Activated CD4-positive, alpha-beta T cell treated with anti-CD3 and anti-CD28 coated beads, Interleukin-10, Interleukin-2, amounts not matched to agents 100 ng/mL and 50 ng/mL, durations not matched to agents 16 hours and 8 hours (primary cell): ENCODE results near the gene DPM3.
"Not testable (repeated sequence)": the region's sequence is repeated elsewhere in the genome, so short reads cannot be mapped to it uniquely, and the experiment has no call there.

Experiments used
- DNase-seq: peaks from one replicate; pipeline ENCODE4 v3.0.0-alpha.2; 2020

The DPM3 gene

DNA sequence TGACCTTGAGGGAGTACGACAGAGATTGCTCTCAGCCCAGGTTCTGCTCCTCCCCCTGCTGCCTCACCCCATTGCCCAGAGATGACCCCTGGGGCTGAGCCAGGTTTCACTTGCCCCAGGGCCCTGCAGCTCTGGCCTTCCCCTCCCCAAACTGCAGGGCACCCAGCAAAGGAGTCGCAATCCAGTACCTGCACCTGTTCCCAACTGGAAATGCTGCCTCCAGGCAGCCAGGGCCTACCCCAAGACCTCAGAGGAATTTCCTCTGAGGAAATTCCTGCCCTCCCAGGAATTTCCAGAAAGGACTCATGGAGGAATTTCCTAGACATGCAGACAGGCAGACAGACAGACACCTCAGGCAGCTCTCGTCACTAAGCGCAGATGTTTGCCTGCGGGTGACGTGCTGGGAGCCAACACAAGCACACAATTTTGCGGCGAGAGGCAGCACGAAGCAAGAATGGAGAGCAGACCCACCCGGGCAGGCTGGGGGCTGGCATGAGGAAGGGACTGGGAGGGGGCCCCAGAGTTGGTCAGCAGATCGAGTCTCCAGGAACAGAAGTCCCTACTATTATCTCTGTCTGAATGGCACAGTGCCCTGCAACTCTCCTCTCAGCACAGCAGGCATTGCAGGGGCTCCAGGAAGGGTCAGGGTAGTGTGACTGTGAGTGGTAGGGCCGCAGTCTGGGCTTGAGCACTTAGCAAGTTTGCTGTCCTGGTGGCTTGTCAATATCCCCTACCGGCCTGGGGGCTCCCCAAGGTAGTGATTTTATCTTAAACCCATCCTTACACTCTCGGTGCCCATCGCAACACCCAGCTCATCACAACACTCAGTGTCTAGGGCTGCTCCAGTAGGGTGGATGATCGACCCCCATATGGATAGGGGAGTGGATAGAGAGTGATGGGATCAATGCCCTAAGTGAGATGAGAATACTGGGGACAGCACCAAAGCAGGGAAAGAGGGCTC is 15.5 kb downstream of the DPM3 start:
- no peak for DNase-seq

DNA sequence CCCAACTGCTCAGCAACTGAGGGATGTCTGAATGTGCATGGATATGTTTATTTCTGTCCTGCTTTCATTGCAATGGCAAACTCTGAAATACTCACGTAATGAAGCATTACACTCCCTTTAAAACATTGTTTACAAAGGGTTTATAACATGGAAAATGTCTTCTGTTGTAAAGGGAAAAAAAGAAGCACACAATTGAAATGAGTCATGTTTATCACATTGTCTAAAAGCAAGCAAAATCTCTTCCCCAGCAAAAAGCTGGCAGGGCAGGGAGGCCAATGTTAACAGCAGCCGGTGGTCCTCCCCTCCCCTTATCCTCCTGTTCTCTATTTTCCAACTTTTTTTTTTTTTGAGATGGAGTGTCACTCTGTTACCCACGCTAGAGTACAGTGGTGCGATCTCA is 16.5 kb downstream of the DPM3 start:
- DNase-seq = no peak

DNA sequence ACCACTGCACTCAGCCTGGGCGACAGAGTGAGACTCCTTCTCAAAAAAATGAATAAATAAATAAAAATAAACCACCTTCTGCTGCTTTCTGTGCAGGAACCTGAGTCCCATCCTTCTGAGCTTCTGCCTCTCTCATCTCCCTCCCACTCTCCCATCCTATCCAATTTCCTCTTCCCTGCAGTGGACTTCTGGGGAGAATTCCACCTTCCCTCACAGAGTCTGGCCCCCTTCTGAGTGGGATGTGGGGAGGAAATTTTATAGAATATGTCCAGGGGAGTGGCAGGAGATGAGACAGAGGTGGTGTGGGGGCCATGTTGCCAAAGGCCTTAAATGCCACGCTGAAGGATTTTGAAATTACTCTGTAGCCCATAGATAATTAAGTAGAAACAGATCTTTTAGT is 18.0 kb downstream of the DPM3 start:
- DNase-seq = no peak

DNA sequence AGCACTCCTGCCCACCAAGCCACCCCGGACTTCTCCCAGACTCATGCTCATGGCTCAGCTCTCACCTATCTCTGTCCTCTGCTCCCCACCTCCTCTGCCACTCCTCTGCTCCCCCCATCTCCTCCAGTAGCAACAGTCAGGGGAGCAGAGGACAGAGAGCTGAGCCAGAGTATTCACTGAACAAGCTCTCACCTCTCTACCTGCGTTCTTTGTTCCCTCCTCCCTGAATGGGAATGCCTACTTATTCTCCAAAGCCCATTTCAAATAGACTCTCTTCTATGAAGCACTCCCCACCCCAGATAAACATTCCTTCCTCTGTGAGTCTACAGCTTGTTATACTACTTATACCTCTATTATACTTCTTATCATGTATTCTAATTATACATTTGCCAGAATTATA is 19.1 kb downstream of the DPM3 start:
- DNase-seq = no peak

DNA sequence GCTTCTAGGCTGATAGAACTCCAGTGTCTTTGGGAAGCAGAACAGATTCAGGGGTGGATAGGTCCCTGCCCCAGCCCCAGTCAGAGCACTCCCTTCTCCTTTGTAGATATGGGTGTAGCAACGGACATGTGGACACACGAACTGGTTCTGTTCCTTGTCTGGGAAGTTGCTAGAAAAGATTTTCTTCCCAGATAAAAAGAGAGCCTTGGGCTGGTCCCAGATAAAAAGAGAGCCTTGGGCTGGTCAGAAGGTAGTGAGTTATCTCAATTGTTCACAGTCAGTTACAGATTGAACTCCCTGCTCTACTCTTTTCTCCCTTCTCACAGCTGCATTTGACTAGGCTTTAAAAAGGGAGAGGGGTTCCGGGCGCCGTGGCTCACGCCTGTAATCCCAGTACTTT is 20.1 kb downstream of the DPM3 start:
- DNase-seq = no peak

DNA sequence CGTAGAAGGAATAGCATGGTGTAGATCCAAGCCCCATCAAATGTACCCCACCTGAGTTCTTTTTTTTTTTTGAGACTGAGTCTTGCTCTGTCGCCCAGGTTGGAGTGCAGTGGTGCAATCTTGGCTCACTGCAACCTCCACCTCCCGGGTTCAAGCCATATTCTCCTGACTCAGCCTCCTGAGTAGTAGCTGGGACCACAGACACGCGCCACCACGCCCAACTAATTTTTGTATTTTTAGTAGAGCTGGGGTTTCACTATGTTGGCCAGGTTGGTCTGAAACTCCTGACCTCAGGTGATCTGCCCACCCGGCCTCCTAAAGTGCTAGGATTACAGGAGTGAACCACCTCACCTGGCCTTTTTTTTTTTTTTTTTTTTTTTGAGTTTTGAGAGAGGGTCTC is 22.2 kb downstream of the DPM3 start:
- not testable (repeated sequence) for DNase-seq

DNA sequence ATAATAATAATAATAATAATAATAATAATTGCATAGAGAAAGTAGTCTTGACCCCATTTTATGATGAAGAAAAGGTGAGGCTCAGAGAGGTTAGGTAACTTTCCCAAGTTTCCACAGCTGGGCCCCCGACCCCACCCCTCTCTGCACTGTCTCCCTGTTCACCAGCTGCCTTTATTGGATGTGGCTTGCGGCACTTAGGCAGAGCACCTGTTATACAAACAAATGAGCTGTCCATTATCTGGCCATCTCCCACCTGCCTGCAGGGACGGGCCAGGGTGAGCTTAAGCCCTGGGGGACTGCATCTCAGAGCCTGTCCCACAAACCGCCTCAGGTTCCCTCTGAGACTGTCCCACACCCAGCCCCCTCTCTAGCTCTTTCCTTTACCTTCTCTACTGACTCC is 22.7 kb downstream of the DPM3 start:
- no peak for DNase-seq

DNA sequence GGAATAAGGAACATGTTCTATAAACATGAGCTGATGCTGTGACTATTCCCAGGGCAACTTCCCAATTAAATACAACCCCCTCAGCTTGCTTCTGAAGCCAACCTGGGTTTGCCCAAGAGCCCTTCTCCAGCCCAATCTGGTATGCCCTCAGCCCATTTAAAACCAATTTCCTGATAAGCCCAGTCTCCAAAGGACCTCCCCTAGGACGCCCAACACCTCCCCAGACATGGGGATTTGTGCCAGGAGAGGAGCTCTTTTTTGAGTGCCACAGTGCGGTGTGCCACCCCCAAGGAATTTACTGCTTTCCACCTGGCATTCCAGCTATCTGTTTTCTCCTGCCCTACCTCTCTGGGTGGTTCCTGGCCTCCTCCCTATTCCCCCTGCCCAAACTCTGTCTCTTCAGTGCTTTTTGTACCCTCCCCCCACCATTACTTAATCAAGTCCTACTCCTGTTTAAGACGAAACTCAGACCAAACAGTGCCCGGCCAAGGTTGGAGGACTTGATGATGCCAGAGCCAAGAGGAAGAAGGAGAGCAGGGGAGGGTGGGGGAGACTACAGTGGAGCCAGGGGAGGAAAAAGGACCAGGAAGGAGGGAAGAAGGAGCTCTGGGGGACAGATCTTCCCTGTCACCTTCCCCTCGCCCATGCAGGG is 24.1 kb downstream of the DPM3 start:
- DNase-seq = no peak

DNA sequence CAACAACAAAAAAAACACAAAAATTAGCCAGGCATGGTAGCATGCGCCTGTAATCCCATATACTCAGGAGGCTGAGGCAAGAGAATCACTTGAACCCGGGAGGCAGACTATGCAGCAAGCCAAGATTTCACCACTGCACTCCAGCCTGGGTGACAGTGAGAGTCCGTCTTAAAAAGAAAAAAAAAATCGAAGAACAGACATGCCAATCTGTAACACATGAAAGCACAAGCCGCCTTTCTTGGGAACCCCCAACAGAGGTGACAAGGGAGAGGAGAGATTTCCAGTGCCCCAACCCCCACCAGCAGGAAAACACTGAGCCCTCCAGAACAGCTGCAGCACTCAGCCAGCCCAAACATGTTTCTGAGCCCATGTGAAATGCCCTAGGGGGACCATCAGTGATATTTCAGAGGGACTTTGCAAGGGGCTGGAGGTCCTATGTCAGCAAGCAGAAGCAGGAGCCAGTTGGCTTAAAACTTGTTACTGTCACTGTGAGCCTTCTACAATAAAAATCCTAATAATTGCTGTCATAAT is 26.8 kb downstream of the DPM3 start:
- DNase-seq = no peak

DNA sequence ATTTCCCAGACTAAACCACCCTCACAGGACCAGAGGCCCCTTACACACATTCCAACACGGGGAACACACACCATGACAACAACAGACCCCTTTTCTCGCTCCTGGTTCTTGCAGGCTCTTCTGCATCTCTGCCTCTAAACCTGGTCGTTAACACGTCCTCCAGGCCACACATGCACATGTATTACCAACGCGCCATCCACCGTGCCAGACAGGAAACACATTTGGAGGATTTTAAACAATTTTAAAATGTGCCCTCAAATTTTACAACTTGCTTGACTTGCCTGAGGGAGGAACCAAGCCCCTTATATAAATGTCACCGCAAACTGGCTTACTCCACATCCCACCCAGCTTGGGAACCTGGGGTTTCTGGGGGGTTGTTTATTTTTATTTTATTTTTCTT is 29.5 kb downstream of the DPM3 start:
- DNase-seq = no peak

DNA sequence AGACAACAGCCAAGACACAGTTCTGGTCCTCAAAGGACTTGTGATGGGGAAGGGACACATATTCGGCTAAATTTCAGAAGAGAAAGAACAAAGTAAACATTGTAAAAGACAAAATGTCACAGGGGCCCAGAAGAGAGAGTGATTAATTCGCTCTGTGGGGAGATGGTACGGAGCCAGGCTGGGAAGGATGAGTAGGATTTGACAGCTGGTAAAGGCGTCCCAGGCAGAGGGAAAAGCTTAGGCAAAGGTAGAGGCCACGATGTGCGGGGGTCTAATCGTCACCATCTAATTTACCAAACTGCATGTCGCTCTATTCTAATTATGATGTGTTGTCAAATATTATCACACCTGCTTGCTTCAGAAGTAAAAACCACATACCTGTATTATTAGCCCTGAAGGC is 29.9 kb downstream of the DPM3 start:
- no peak for DNase-seq

DNA sequence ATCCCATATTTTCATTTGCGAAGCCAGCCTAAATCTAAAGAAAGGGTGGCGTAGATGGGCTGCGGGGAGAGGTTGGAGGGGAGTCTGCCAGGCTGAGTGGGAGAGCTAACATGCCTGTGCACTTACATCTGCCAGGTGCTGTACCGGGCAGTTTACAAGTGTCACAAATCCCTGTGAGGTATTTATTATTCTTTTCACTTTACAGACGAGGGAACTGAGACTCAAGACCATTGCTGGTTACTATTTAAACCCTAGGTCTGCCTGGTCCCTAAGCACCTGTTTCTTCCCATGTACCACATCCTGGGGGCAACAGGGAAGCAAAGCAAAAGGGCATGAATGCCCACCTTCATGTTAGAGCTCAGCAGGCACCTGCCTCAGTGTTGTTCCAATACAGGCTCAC is 32.0 kb downstream of the DPM3 start:
- no peak for DNase-seq

DNA sequence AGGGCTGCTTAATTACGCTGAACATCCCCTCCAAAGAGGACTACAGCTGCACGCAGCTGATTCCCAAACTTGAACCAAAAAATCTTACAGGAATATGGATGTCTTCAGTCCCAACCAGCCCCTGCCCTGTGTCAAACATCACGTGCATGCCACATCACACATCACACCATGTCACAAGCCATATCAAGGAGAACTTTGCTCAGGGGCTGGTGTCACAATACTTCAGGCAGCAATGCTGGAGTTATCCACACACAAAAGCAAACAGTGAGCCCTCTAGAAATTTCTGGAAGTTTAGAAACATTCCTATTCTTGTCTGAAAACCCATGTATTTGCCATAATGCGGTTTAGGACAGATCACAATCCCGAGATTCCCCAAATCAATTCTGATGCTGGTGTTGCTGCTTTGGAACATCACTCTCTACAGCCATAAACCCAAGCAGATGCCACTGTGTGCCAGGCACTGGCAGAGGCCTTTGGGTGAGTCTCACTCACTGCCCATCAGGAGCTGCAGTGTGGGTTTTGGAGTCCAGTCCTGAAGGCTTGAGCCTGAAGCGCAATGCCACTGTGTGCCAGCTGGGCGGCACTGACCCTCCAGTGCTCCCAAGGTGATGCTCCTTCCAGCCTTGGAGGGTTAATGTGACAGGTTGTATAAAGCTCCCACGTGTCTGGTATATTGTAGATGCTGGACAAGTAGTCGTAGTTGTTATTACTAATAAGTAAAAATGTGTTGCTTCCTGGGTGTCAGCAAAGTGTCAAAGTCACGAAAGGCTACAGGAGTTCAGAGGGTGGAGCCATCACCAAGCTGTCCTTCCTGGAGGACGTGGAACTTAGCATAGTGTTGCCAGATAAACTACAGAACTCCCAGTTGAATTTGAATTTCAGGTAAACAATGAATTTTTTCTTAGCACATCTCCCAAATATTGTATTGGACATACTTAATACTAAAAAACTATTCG is 32.7 kb downstream of the DPM3 start:
- no peak for DNase-seq

DNA sequence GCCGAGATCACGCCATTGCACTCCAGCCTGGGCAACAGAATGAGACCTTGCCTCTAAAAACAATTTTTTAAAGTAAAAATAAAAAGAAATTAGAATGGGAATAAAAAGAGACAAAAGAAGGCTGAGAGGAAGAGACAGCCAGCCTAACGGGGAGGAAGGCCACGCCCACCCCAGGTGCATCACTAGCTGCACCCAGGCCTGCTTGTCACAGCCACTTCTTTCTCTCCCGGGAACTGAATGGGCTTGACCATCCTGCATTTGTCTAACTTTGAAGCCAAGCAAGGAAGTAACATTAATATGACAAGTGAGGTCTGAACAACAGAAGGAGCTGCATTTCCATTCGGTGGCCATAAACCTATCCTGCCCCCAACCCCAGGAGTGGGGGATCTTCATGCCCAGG is 33.5 kb downstream of the DPM3 start:
- DNase-seq = no peak

DNA sequence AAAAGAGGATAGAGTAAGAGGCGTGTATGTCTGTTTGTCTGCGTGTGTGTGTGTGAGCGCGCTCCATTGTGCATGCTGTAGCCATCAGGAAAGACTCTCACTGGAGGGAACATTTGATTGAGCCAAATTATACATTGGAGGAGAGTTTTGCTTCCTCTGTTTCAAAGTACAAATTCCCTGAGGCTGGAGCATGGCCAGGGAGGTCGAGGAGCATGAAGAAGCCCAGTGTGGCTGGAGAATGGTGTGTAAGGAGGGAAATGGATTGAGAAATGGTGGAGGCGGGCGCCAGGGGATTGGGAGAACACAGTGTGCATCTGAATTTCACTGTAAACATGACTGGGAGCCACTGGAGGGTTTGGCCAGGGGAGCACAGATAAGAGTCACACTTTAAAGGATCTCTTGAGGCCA is 34.7 kb downstream of the DPM3 start:
- no peak for DNase-seq

DNA sequence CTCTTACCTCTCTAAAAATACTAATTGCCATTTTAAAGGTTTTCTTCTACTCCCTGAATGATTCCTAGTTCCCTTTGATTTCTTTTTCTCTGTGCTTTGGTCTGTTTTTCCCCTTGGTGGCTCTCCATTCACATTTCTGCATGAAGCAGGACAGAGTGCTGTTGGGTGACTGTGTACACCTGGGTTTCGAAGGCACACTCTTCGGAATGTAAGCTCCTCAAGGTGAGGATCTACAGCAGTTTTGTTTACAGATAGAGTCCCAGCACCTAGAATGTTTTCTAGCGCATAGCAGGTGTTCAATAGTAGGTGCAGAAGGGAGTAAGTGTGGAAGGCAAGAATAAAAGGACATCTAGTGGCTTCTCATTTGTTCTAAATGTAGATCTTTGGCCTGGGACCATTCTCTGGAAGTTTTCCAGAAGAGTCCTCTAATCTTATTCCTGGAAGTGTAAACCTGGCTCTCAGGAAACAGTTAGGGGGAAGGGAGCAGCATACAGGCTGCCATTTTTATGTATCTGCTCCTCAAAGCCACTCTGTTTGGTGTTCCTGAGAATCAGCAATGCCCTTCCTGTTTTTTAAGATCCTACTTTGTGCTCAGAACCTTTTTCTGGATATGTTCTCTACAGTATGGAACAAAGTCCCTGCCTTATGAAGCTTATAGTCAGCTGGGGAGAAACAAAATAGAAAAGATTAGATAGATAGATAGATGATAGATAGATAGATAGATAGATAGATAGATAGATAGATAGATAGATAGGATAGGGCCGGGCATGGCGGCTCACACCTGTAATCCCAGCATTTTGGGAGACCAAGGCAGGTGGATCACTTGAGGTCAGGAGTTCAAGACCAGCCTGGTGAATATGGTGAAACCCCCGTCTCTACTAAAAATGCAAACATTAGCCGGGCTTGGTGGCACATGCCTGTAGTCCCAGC is 35.5 kb downstream of the DPM3 start:
- DNase-seq = no peak

DNA sequence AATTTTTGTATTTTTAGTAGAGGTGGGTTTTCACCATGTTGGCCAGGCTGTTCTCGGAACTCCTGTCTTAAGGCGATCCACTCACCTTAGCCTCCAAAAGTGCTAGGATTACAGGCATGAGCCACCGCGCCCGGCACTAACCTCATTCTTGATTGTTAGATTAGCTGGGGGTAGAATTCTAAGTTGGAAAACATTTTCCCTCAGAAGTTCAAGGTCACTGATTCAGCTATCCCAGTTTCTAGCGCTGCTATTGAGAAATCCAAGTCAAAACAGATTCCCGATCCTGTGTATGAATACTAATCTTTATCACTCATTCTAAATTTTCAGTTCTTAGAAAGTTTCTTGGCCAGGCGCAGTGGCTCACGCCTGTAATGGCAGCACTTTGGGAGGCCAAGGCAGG is 37.0 kb downstream of the DPM3 start:
- no peak for DNase-seq

DNA sequence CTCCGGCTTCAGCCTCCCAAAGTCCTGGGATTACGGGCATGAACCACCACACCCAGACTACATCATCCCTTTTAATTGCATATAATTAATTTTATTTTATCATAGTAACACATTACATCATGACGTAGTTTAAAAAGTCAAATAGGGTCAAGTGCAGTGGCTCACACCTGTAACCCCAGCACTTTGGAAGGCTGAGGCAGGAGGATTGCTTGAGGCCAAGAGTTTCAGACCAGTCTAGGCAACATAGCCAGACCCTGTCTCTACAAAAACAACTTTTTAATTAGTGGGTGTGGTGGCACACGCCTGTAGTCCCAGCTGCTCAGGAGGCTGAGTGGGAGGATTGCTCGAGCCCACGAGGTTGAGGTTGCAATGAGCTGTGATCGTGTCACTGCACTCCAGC is 41.0 kb downstream of the DPM3 start:
- no peak for DNase-seq

DNA sequence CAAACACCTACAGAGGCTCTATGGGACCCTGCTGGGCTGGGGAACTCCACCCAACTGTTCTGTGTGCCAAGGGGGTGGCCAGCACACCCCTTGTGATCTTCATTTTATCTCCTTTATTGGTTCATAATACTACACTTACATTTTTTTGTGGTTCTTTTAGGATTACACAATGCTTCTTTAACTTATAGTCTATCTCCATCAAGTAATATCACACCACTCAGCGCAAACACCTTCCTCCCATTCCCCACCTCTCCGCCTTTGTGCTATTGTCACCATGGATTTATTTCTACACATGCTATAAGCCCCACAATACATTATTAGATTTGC is 45.7 kb downstream of the DPM3 start:
- DNase-seq = no peak

DNA sequence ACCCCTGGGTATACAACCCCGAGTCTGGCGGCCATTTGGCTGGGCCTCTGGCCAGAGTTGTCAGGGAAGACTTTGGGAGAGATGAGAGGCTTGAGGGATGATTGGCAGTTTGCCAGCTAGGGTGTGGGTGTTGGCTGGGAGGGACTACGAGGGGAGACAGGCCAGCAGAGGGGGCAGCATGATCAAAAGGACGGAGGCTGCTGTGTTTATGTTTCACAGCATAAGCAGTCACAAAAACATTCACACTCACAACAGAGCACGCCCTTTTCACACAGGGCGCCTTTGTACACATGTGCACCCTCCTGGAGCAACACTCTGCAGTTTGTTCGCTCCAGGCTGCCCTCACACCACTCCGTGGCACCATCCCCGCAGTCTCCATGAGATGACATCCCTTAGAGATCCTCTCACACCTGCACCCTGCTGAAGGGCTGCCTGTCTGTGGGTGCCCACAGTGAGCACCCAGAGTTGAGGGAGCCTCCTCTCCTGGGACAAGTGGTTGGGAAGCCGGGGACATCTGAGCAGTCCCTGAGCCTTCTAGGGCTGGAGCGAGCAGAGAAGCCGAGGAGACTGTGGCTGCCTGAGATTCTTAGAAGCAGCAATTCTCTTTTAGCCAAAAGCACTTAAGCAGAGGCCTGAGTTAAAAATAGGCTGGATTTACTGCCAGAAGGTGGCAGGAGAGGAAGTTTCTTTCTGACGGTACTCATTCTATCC is 46.3 kb downstream of the DPM3 start:
- DNase-seq = no peak

DNA sequence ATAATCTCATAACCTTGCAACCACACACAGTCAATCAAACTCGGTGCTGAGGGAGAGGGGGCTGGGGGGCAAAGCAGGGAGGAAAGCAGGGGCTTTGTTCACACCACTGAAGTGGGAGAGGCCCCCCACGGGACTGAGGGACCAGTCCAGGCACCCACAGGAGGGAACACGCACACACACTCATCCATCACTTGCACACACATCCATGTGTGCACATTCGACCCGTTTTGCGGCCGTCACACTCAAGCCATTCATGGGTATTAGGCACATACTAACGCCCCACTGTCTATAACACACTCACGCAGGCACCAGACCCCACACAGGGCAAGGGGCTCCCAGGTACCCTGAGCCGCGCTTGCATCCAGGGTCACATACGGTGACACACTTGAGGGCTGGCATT is 47.7 kb downstream of the DPM3 start:
- DNase-seq = no peak
